T-helper 1 cell (primary cell): ENCODE data around the gene ST14.

ENCODE experiments used
- DNase-seq, 5 donors: peaks; one replicate each; pipeline ENCODE4 v3.0.0-alpha.2; 2012 to 2020
- total RNA-seq, 4 donors: gene quantifications; one replicate each; lab custom pipeline; 2026; lab: John Stamatoyannopoulos, UW

The ST14 gene
- total RNA-seq = 0 to 0.54 (median 0.27) reads per million in 4 donors

DNA sequence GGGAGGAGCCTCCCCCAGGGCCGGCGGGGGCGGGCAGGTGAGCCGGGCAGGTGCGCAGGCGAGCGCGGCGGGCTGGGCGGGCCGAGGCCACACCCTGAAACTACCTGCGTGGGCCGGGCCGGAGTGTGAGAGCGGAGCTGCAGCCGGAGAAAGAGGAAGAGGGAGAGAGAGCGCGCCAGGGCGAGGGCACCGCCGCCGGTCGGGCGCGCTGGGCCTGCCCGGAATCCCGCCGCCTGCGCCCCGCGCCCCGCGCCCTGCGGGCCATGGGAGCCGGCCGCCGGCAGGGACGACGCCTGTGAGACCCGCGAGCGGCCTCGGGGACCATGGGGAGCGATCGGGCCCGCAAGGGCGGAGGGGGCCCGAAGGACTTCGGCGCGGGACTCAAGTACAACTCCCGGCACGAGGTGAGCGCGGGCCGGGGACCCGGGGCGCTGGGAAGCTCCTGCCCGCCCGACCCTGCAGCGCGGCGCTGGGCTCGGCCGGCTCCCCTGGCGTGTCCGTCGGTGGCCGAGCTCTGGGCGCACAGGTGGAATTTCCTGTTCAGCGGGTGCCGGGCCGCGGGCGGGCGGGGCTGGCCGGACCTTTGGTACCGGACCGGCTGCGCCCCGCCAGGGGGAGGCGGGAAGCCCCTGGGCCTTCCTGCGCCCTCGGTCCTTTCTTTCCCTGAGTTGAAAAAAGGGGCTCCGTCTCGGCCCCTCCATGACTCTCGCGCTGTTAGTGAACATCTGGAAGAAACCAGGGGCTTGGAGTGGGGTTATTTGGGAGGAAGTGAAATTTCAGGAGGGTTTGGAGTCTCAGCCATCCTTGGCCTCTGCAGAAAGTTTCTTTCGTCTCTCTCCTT lies at the start of gene ST14:
ST14 (plus strand) TSS at position 126 of the 841 bp plus-strand sequence; CDS start at position 324, 198 bp downstream.
- no peak for DNase-seq

- no peak for DNase-seq
Observed at GRCh38 chr11:130110339-130111108, 49.1 kb upstream of the ST14 start.

DNA sequence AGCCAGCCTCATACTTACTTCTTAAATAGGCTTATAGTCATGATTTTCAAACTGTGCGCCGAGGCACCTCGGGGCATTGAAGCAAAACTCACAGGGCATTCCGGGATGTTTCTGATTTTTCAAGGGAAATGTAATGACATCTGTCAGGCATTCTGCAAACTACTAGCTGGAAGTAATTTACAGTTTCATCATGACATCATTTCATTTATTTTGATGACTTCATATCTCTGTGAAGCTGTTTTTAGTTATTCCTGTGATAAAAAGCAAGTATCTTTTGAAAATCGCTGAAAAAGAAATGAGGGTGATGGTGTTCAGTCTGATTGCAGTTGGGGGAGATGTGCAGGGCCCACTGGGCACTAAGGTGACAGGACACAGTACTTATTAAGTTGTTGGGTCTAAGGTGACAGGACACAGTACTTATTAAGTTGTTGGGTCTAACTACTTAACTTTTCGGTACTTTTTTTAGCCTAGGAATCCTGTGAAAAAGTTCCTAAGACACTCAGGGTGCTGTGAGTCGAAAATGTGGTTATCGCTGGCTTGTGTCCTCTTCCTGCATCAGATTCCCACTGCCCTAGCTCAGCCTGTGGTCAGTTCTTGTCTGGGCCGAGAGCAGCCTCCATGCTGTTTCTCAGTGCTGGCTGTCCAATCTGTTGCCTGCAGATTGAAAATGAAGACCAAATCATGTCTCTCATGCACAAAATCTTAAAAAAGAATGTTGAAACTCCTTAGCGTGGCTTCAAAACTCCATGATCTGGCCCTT lies 47.3 kb upstream of the ST14 start:
- DNase-seq = no peak

DNA sequence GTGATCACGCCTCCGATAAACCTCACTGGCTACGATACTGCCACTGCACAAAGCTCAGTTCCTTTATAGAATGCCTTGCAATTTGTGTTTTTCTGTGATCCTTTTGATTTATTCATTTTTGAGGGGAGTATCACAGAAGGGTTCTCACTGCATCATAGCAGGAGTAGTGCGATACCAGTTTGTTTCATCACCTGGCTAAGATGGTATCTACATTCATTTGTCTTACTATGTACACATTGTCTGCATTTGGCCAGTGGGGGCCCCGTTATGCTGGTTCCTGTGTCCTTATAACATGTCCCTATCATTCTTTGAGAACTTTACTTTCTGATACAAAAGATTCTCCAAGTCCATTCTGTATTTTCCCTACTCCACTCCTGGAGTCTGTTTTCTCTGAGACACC lies 45.3 kb upstream of the ST14 start:
- DNase-seq = no peak

- DNase-seq = no peak
Observed at GRCh38 chr11:130114726-130115125, 44.9 kb upstream of the ST14 start.

- no peak for DNase-seq
Observed at GRCh38 chr11:130115218-130115617, 44.4 kb upstream of the ST14 start.

GRCh38 chr11:130118165-130118564 lies 41.4 kb upstream of the ST14 start:
- DNase-seq = no peak

- peak in 1 of 5 donors; percentile 24 for DNase-seq
Observed at GRCh38 chr11:130118636-130119387, 40.8 kb upstream of the ST14 start.

DNA sequence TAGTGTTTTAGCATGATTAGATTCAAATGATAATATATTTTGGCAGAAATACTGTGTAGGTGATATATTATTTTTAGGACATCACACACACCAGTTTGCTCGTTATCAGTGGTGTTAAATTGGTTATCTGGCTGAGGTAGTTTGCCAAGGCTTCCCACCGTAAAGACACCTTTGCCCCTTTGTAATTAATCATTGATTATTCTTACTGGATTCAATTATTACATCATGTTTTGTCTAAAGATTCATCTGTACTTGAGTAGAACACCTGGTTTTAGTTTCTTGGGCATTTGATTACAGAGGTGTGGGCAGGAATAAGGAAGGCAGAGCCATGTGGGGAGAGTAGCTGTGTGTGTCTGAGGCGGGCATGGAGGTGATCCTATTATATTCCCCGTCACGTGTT lies 39.5 kb upstream of the ST14 start:
- DNase-seq = no peak

- no peak for DNase-seq
Observed at GRCh38 chr11:130121445-130121978, 38.1 kb upstream of the ST14 start.

DNA sequence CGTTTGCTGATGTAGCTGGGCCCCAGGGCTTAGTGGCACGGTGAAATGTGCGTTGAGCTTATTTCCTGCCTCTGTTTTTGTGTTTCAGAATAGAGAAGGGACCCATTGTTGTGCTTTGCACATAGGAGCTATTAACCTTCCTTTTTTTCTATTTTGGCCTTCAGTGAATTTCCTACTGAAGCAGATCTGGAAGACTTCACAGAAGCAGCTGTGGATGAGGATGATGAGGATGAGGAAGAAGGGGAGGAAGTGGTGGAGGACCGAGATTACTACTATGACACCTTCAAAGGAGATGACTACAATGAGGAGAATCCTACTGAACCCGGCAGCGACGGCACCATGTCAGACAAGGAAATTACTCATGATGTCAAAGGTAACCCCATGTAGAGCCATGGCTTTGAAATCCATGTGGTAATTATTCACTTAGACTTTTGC lies 37.4 kb upstream of the ST14 start:
- peak in 1 of 5 donors; percentile 56 for DNase-seq

DNA sequence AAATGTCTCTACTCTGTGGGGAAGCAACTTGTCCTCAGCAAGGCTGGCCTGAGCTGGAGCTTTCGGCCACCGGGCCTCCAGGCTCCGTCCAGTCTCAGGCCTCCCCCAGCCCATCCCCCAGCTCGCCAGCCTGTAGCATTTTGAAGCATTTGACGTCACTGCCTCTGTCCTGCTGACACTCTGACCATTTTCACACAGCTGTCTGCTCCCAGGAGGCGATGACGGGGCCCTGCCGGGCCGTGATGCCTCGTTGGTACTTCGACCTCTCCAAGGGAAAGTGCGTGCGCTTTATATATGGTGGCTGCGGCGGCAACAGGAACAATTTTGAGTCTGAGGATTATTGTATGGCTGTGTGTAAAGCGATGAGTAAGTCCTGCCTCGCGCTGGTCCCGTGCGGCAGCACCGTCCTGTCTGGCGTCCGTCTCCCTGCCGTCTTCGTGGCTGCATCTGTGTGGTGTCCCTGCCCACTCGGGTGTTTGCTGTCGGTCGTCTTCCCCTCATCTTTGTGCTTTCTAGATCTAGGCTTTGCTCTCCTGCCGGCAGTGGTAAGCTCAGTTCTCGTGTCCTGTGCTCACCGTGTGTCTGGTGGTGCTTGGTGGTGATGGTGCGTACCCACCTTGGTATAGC lies 36.1 kb upstream of the ST14 start:
- no peak for DNase-seq

DNA sequence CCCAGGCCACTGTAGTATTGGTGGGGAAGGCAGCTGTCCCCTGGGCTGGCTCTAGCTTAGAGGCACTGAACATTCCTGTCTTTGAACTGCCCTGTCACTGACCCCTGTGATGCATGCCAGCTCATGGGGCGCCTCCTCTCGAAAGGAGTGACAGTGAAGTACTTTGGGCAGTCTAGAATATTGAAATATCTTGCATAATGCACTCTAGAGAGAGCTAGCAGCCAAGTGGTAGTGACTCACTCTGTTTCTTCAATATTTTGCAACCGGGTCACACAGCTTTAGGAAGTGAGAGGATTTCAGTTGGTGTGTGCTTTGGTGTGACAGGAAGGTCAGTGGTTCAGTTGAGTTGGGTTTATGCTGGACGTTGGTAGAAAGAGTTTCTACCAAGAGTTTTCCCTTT lies 35.5 kb upstream of the ST14 start:
- DNase-seq = no peak

- DNase-seq = no peak
Observed at GRCh38 chr11:130125638-130126037, 33.9 kb upstream of the ST14 start.

- DNase-seq = no peak
Observed at GRCh38 chr11:130126516-130126915, 33.1 kb upstream of the ST14 start.

GRCh38 chr11:130127509-130127908 lies 32.1 kb upstream of the ST14 start:
- DNase-seq = no peak

DNA sequence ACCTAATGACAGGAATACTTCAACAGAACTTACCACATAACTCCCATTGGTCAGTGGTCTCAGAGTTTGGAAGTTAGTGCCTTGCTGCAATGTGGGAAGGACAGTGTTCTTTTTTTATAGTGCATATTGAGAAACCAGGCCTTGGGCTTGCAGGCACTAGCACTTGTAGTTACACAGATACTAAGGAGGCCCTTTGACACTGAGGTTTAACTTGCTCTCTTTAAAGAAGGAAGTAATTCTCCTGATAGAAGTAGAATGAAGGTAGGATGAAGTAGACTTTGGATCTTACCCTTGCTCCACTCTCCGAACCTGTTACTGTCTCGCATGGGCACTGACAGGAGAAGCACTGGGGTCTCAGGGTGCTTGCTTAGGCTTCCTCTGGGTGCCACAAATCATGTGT lies 31.0 kb upstream of the ST14 start:
- no peak for DNase-seq

- DNase-seq = no peak
Observed at GRCh38 chr11:130129922-130130321, 29.7 kb upstream of the ST14 start.

GRCh38 chr11:130131961-130132850 lies 27.4 kb upstream of the ST14 start:
- peak in 4 of 5 donors; percentile 17 to 54 (median 34) for DNase-seq

DNA sequence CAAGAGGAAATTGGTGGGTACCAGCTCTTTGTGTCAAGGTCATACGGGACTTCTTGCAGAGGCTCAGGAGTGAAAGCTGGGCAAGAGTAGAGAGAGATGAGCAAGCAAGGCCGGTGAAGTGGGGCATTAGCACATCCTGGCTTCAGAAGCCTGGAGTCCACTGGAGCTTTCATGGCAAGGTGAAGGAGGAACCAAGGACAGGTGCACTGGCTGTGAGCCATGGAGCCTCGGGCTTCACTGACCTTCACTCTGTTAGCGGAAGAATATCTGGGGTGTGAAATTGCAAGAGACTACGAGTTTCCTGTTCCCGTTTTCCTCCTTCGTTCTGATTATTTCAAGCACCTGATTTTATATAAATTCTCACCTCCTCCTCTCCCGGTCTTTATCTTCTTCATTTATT lies 25.9 kb upstream of the ST14 start:
- no peak for DNase-seq
